ENCODE data around the gene ZSCAN20. TPM values are rescaled to one million over a fixed set of nuclear protein-coding genes. Genes with fewer than 3 reads are reported as not detected.

The ZSCAN20 gene
- polyA plus RNA-seq, 2 donors: 0.51 to 0.75 TPM

GRCh38 chr1:33537885-33538284 lies 65.4 kb downstream of the ZSCAN20 start:
- H3K27ac ChIP-seq (ENCODE audit: low read depth in 2 of 2, low read length in 1 of 2): no peak overlapping the region
- H3K4me3 ChIP-seq (ENCODE audit: low read depth in 1 of 2, low read length in 2 of 2): no peak overlapping the region
- no peaks in the 10 kb centered on the region for H3K4me1 ChIP-seq (ENCODE audit: control insufficient read depth in 2 of 2, insufficient read depth in 2 of 2, low read length in 1 of 2)
- H3K27me3 ChIP-seq (ENCODE audit: control insufficient read depth in 1 of 2, insufficient read depth in 2 of 2, low read length in 2 of 2): no peaks in the 10 kb centered on the region
- H3K9me3 ChIP-seq (ENCODE audit: control insufficient read depth in 2 of 2, insufficient read depth in 1 of 2, low read depth in 1 of 2, low read length in 1 of 2): no peaks in the 10 kb centered on the region
- WGBS, 2 donors: 92 to 95% methylated on average over 5 of the region's 5 CpGs
- H3K36me3 ChIP-seq (ENCODE audit: control insufficient read depth in 2 of 2, insufficient read depth in 2 of 2, low read length in 1 of 2): no peaks in the 10 kb centered on the region

- Histone ChIP-seq H3K4me1 (ENCODE audit: control insufficient read depth in 2 of 2, insufficient read depth in 2 of 2, low read length in 1 of 2) (no peaks in the 10 kb centered on the region), H3K27me3 (ENCODE audit: control insufficient read depth in 1 of 2, insufficient read depth in 2 of 2, low read length in 2 of 2) (no peaks in the 10 kb centered on the region), H3K4me3 (ENCODE audit: low read depth in 1 of 2, low read length in 2 of 2) (no peak overlapping the region), H3K9me3 (ENCODE audit: control insufficient read depth in 2 of 2, insufficient read depth in 1 of 2, low read depth in 1 of 2, low read length in 1 of 2) (no peaks in the 10 kb centered on the region), H3K27ac (ENCODE audit: low read depth in 2 of 2, low read length in 1 of 2) (no peak overlapping the region), H3K36me3 (ENCODE audit: control insufficient read depth in 2 of 2, insufficient read depth in 2 of 2, low read length in 1 of 2) (no peaks in the 10 kb centered on the region)
- 89 to 91% methylated on average over 6 of the region's 6 CpGs for WGBS, 2 donors
Measured at GRCh38 chr1:33541966-33542365, 69.5 kb downstream of the ZSCAN20 start.

Other genes starting within 250 kb of the ZSCAN20 start
- gene ZNF362, start 216.2 kb upstream of the ZSCAN20 start, polyA plus RNA-seq: 10 to 100 TPM in 1 of 2 donors, 1 to 10 TPM in 1; 6.8 to 13.3 TPM
- gene A3GALT2, start 151.5 kb upstream of the ZSCAN20 start, polyA plus RNA-seq: under 1 TPM in 1 of 2 donors, not detected in 1; 0.04 TPM
- 10 to 100 TPM; 28.0 to 46.4 TPM for gene PHC2, start 41.5 kb upstream of the ZSCAN20 start, polyA plus RNA-seq

Data from esophagus (tissue), 2 donors.